ENCODE measurements around the gene BAZ2B. TPM values are rescaled to one million over a fixed set of nuclear protein-coding genes. Genes with fewer than 3 reads are reported as not detected.

Gene BAZ2B
- total RNA-seq, 1 experiment from 2014 or later: 34.9 TPM

GRCh38 chr2:159381574-159381973, 234.8 kb downstream of the BAZ2B start:
- no peak for TF ChIP-seq EZH2 (IDR thresholded peaks at IDR 0.05; ENCODE audit: low read depth)
- TF ChIP-seq, protein P1, sequence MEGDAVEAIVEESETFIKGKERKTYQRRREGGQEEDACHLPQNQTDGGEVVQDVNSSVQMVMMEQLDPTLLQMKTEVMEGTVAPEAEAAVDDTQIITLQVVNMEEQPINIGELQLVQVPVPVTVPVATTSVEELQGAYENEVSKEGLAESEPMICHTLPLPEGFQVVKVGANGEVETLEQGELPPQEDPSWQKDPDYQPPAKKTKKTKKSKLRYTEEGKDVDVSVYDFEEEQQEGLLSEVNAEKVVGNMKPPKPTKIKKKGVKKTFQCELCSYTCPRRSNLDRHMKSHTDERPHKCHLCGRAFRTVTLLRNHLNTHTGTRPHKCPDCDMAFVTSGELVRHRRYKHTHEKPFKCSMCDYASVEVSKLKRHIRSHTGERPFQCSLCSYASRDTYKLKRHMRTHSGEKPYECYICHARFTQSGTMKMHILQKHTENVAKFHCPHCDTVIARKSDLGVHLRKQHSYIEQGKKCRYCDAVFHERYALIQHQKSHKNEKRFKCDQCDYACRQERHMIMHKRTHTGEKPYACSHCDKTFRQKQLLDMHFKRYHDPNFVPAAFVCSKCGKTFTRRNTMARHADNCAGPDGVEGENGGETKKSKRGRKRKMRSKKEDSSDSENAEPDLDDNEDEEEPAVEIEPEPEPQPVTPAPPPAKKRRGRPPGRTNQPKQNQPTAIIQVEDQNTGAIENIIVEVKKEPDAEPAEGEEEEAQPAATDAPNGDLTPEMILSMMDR (conservative IDR thresholded peaks at IDR 0.05): no peak
- Histone ChIP-seq H3F3A (ENCODE audit: insufficient read depth, low read depth) (no peaks in the 10 kb centered on the region), H3K4me1 (replicated peaks; ENCODE audit: insufficient read depth) (no peaks in the 10 kb centered on the region), H3K79me2 (ENCODE audit: low read depth) (no peaks in the 10 kb centered on the region), H3K27me3 (ENCODE audit: insufficient read depth, low read depth) (no peaks in the 10 kb centered on the region), H3K27ac (no peak overlapping the region), H3K9me2 (ENCODE audit: insufficient read depth) (no peaks in the 10 kb centered on the region), H3K4me2 (no peak overlapping the region), H4K20me1 (ENCODE audit: insufficient read depth) (no peaks in the 10 kb centered on the region), H3K36me3 (ENCODE audit: low read depth) (no peaks in the 10 kb centered on the region), H2AFZ (no peak overlapping the region), H3K4me3 (no peak overlapping the region), H3K9me3 (ENCODE audit: insufficient read depth, low read depth) (no peaks in the 10 kb centered on the region)
- ChIA-PET POLR2A (ENCODE audit: unreplicated experiment) (no interaction called here), CTCF (no interaction called here)
- DNase-seq: no peak
- no TSS peak for BruUV-seq (replicated peaks)
- intact Hi-C loops (cut with micrococcal nuclease; ENCODE audit: unreplicated experiment): no loop called here

- no peaks in the 10 kb centered on the region for H3K27me3 ChIP-seq (ENCODE audit: insufficient read depth, low read depth)
- TF ChIP-seq, protein P1 (conservative IDR thresholded peaks at IDR 0.05): no peak
- TF ChIP-seq EZH2 (IDR thresholded peaks at IDR 0.05; ENCODE audit: low read depth): no peak
- intact Hi-C loops (cut with micrococcal nuclease; ENCODE audit: unreplicated experiment): no loop called here
Measured at GRCh38 chr2:159380685-159381239, 235.6 kb downstream of the BAZ2B start.

GRCh38 chr2:159379181-159379580, 237.2 kb downstream of the BAZ2B start:
- Histone ChIP-seq H2AFZ (no peak overlapping the region), H4K20me1 (ENCODE audit: insufficient read depth) (no peaks in the 10 kb centered on the region), H3K9me2 (ENCODE audit: insufficient read depth) (no peaks in the 10 kb centered on the region), H3K4me2 (no peak overlapping the region), H3K79me2 (ENCODE audit: low read depth) (no peaks in the 10 kb centered on the region), H3K36me3 (ENCODE audit: low read depth) (no peaks in the 10 kb centered on the region), H3K27ac (no peak overlapping the region), H3K4me1 (replicated peaks; ENCODE audit: insufficient read depth) (no peaks in the 10 kb centered on the region), H3F3A (ENCODE audit: insufficient read depth, low read depth) (no peaks in the 10 kb centered on the region), H3K27me3 (ENCODE audit: insufficient read depth, low read depth) (no peaks in the 10 kb centered on the region), H3K4me3 (no peak overlapping the region), H3K9me3 (ENCODE audit: insufficient read depth, low read depth) (no peaks in the 10 kb centered on the region)
- no peak for TF ChIP-seq EZH2 (IDR thresholded peaks at IDR 0.05; ENCODE audit: low read depth)
- TF ChIP-seq, protein P1 (conservative IDR thresholded peaks at IDR 0.05): no peak
- POLR2A ChIA-PET (ENCODE audit: unreplicated experiment): no interaction called here
- intact Hi-C loops (cut with micrococcal nuclease; ENCODE audit: unreplicated experiment): no loop called here
- CTCF ChIA-PET: no interaction called here
- no TSS peak for BruUV-seq (replicated peaks)
- DNase-seq: no peak

More at GRCh38 chr2:159380685-159381239, 235.6 kb downstream of the BAZ2B start:
- BruUV-seq (replicated peaks): no TSS peak
- no peaks in the 10 kb centered on the region for H3F3A ChIP-seq (ENCODE audit: insufficient read depth, low read depth)
- no peaks in the 10 kb centered on the region for H3K79me2 ChIP-seq (ENCODE audit: low read depth)
- CTCF ChIA-PET: no interaction called here
- no peaks in the 10 kb centered on the region for H3K36me3 ChIP-seq (ENCODE audit: low read depth)
- H2AFZ ChIP-seq: no peak overlapping the region
- H3K4me1 ChIP-seq (replicated peaks; ENCODE audit: insufficient read depth): no peaks in the 10 kb centered on the region
- no peak overlapping the region for H3K4me2 ChIP-seq
- H3K9me2 ChIP-seq (ENCODE audit: insufficient read depth): no peaks in the 10 kb centered on the region
- no peaks in the 10 kb centered on the region for H4K20me1 ChIP-seq (ENCODE audit: insufficient read depth)
- H3K4me3 ChIP-seq: no peak overlapping the region
- POLR2A ChIA-PET (ENCODE audit: unreplicated experiment): no interaction called here
- DNase-seq: no peak
- no peaks in the 10 kb centered on the region for H3K9me3 ChIP-seq (ENCODE audit: insufficient read depth, low read depth)
- no peak overlapping the region for H3K27ac ChIP-seq

All from PC-9 (cell line).